Suprapubic skin (tissue), 4 donors: ENCODE data around the gene HCN2. TPM values are rescaled to one million over a fixed set of nuclear protein-coding genes. Genes with fewer than 3 reads are reported as not detected.

Experiments
- DNase-seq, 2 donors: peaks; one replicate each; pipeline ENCODE4 v3.0.0-alpha.2; 2019; ENCODE audit warnings: low spot score in 2 of 2
- H3K27ac ChIP-seq: fragments of 200-600 bp; sonication (generic); one replicate; pipeline ENCODE4 v1.5.1; 2019
- H3K27me3 ChIP-seq: fragments of 200-600 bp; sonication (generic); one replicate; pipeline ENCODE4 v1.5.1; 2019
- H3K36me3 ChIP-seq: fragments of 200-600 bp; sonication (generic); one replicate; pipeline ENCODE4 v1.5.1; 2019
- H3K4me1 ChIP-seq: fragments of 200-600 bp; sonication (generic); one replicate; pipeline ENCODE4 v1.5.1; 2019
- H3K4me3 ChIP-seq: fragments of 200-600 bp; sonication (generic); one replicate; pipeline ENCODE4 v1.5.1; 2019; ENCODE audit warnings: mild to moderate bottlenecking
- H3K9me3 ChIP-seq: fragments of 200-600 bp; sonication (generic); one replicate; pipeline ENCODE4 v1.5.1; 2019
- EP300 ChIP-seq: sonication (generic); formaldehyde crosslinking; IDR thresholded peaks from one replicate; pipeline ENCODE4 v1.6.1; 2017; ENCODE audit warnings: antibody characterized with exemption
- POLR2A ChIP-seq, 2 donors: fragments of 450-650 bp; IDR thresholded peaks; one replicate each; pipeline ENCODE4 v1.6.1; 2017; ENCODE audit warnings: antibody characterized with exemption in 2 of 2, mild to moderate bottlenecking in 2 of 2, moderate library complexity in 2 of 2
- POLR2AphosphoS5 ChIP-seq, 3 donors: sonication (generic); formaldehyde crosslinking; IDR thresholded peaks; one replicate each; pipeline ENCODE4 v1.6.1; 2017; ENCODE audit warnings: antibody characterized with exemption in 3 of 3
- WGBS: methylation state at CpG from one replicate; pipeline ENCODE4 v1.1.5; 2018; 5-methylcytosine and 5-hydroxymethylcytosine counted together
- total RNA-seq, 4 donors: library from RNA; depleted of rRNA; stranded (reverse); fragments of >200 nt; gene quantifications; one replicate each; pipeline ENCODE4 v1.1.0, GENCODE V29; 2016
- TF ChIP-seq, protein P1 (sequence below), 2 donors: fragments of 200-600 bp in 1 of 2; fragments of 450-650 bp in 1 of 2; sonication (generic) in 1 of 2; IDR thresholded peaks; one replicate each; pipeline ENCODE4 v1.5.1; 2016 to 2019; ENCODE audit warnings: antibody characterized with exemption in 2 of 2, mild to moderate bottlenecking in 1 of 2, moderate library complexity in 1 of 2

The HCN2 gene
- total RNA-seq, 4 donors from 2014 or later, result 0.11 to 1.7 (median 0.81) TPM

DNA sequence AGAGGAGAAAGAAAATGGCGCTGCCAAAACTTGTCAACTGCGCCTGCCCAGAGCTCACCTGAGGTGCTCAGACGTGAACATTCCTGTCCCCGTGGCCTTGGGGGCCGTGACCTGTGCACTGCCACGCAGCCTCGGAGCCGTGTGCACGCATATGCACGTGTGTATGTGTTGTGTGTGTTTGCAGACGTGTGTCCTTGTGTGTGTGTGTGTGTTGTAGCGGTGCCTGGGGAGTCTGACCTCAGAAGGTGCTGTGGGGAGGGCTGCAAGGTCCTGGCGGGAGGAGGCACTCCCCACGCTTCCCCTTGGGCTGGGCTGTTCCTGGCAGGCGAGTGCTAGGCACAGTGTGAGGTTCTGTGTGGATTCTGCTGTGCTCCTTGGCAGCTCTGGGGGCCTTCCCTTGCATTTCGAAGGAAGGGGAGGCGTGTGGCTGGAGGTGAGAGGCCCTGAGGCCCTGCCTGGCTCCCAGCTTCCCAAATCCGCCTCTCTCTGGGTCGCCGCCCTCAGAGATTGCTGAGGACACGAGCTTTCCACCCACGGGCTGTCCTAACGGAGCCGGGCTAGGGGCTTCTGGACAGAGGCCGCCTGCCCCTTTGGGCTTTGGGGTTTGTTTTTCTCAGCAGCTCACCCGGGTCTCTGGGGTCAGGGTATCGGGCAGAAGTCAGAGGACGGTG lies 12.8 kb upstream of the HCN2 start:
- Histone ChIP-seq H3K9me3 (no peaks in the 10 kb centered on the region), H3K4me1 (peaks cover 53% of the 10 kb centered on the region), H3K27ac (no peak overlapping the region), H3K27me3 (no peaks in the 10 kb centered on the region), H3K4me3 (no peak overlapping the region), H3K36me3 (peaks cover 39% of the 10 kb centered on the region)
- TF ChIP-seq, protein P1, sequence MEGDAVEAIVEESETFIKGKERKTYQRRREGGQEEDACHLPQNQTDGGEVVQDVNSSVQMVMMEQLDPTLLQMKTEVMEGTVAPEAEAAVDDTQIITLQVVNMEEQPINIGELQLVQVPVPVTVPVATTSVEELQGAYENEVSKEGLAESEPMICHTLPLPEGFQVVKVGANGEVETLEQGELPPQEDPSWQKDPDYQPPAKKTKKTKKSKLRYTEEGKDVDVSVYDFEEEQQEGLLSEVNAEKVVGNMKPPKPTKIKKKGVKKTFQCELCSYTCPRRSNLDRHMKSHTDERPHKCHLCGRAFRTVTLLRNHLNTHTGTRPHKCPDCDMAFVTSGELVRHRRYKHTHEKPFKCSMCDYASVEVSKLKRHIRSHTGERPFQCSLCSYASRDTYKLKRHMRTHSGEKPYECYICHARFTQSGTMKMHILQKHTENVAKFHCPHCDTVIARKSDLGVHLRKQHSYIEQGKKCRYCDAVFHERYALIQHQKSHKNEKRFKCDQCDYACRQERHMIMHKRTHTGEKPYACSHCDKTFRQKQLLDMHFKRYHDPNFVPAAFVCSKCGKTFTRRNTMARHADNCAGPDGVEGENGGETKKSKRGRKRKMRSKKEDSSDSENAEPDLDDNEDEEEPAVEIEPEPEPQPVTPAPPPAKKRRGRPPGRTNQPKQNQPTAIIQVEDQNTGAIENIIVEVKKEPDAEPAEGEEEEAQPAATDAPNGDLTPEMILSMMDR (IDR thresholded peaks at IDR 0.05), result no peak
- TF ChIP-seq POLR2A (IDR thresholded peaks at IDR 0.05) (no peak), POLR2AphosphoS5 (IDR thresholded peaks at IDR 0.05) (no peak), EP300 (no peak)
- DNase-seq, result no peak
- WGBS, result 88% methylated on average over 11 of the region's 28 CpGs

DNA sequence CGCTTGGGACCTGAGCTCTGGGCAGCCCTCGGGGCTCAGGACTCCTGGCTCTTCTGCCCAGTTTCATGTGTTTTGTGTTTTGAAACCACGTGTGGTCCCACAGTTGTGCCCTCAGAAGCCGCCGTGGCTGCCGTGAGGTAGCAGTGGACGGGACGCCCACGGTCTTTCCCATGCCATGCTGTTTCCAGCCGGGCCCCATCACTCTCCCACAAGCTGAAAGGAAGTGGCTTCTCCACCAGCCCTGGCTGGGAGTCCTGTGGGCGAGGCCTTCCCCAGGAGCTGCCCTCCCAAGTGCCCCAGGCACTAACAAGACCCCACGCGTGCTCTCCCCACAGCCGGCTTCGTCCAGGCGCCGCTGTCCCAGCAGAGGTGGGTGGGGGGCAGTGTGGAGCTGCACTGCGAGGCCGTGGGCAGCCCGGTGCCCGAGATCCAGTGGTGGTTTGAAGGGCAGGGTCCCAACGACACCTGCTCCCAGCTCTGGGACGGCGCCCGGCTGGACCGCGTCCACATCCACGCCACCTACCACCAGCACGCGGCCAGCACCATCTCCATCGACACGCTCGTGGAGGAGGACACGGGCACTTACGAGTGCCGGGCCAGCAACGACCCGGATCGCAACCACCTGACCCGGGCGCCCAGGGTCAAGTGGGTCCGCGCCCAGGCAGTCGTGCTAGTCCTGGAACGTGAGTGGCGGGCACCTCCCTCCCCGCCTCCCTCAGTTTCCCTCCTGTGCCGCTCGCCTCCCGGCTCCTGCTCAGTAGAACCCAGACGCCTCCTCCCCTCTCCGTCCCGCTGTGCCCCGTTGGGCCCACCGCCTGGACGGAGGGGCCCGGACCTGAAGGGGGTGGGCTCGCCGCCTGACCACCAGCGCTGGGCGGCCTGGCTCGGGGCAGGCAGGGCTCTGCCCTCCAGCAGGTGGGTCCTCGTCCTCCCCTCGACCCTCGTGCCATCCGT lies 12.0 kb upstream of the HCN2 start:
- no peak overlapping the region for H3K27ac ChIP-seq
- H3K9me3 ChIP-seq, result no peaks in the 10 kb centered on the region
- 93% methylated on average over 28 of the region's 66 CpGs for WGBS
- H3K27me3 ChIP-seq, result no peaks in the 10 kb centered on the region
- peak in 1 of 2 donors; percentile 59 for DNase-seq
- H3K4me3 ChIP-seq, result no peak overlapping the region
- H3K36me3 ChIP-seq, result peaks cover 47% of the 10 kb centered on the region
- H3K4me1 ChIP-seq, result peaks cover 52% of the 10 kb centered on the region
- no peak for TF ChIP-seq EP300
- TF ChIP-seq POLR2A (IDR thresholded peaks at IDR 0.05), result no peak
- TF ChIP-seq, protein P1 (IDR thresholded peaks at IDR 0.05), result no peak
- TF ChIP-seq POLR2AphosphoS5 (IDR thresholded peaks at IDR 0.05), result no peak

DNA sequence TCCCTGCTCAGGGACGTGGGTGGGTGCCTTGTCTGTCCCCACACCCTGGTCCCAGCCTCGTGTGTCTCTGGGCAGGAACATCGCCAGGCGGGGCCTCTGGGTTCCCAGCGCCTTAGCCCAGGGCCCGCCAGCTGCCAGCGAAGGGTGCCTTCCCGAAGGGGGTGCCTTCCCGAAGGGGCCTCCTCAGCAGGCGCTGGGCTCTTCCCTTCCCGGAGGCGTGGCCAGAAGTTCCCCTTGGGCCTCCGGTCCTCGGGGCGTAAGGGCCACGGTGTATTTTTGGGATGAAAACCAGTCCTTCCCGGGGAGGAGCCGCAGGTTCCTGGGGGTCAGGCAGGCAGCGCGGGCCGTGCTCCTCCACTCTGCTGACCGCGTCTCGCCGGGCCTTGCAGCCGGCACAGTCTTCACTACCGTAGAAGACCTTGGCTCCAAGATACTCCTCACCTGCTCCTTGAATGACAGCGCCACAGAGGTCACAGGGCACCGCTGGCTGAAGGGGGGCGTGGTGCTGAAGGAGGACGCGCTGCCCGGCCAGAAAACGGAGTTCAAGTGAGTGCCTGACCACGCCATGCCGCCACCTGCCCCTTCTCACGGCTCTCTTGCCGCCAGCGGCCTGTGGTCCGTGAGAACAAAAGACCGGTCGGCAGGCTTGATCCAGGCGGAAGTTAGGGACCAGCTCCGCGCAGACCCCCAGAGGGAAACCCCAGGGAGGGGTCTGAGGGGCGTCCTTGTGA lies 10.4 kb upstream of the HCN2 start:
- TF ChIP-seq, protein P1 (IDR thresholded peaks at IDR 0.05), result no peak
- TF ChIP-seq POLR2A (IDR thresholded peaks at IDR 0.05) (no peak), POLR2AphosphoS5 (IDR thresholded peaks at IDR 0.05) (no peak), EP300 (no peak)
- peak in 1 of 2 donors; percentile 61 for DNase-seq
- H3K36me3 ChIP-seq, result peaks cover 57% of the 10 kb centered on the region
- H3K4me1 ChIP-seq, result peaks cover 46% of the 10 kb centered on the region
- H3K27ac ChIP-seq, result no peak overlapping the region
- WGBS, result 88% methylated on average over 16 of the region's 46 CpGs
- H3K9me3 ChIP-seq, result no peaks in the 10 kb centered on the region
- no peaks in the 10 kb centered on the region for H3K27me3 ChIP-seq
- no peak overlapping the region for H3K4me3 ChIP-seq

DNA sequence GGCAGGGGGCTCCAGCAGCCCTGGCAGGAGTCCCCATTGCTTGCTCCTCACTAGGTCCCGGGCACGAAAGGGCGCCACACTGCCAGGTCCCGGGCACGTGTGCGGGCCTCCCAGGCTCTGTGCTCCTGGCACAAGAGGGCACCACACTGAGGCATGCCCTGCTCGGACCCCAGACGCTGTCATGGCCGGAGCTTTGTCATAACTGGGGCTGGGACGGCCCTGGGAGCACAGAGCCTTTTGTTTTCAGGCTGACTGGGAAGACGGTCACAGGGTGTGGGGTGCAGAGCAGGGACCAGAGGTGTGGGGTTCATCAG lies 9.9 kb upstream of the HCN2 start:
- no peak for DNase-seq
- Histone ChIP-seq H3K4me1 (peaks cover 41% of the 10 kb centered on the region), H3K27ac (no peak overlapping the region), H3K9me3 (no peaks in the 10 kb centered on the region), H3K4me3 (no peak overlapping the region), H3K27me3 (no peaks in the 10 kb centered on the region), H3K36me3 (peaks cover 57% of the 10 kb centered on the region)
- 89% methylated on average over 5 of the region's 11 CpGs for WGBS
- TF ChIP-seq, protein P1 (IDR thresholded peaks at IDR 0.05), result no peak
- TF ChIP-seq POLR2AphosphoS5 (IDR thresholded peaks at IDR 0.05), result no peak
- no peak for TF ChIP-seq EP300
- TF ChIP-seq POLR2A (IDR thresholded peaks at IDR 0.05), result no peak
